Measurements from ENCODE around the gene SCAF1.
A peak's percentile ranks its signal among the peaks of the same experiment; 100 is the strongest.

The SCAF1 gene

GRCh38 chr19:49641688-49642491 is at the start of gene SCAF1:
Gene SCAF1, plus strand, starts transcription at chr19:49642209. Its CDS starts 2,818 bp downstream, at chr19:49645027.
- peak; percentile 94 to 99 (median 98) for DNase-seq (ENCODE audit: low read depth in 3 of 3)

GRCh38 chr19:49592486-49593232 is 49.4 kb upstream of the SCAF1 start:
- no peak for DNase-seq (ENCODE audit: low read depth in 3 of 3)

GRCh38 chr19:49593233-49594113 is 48.5 kb upstream of the SCAF1 start:
- peak; percentile 84 to 92 (median 89) for DNase-seq (ENCODE audit: low read depth in 3 of 3)

GRCh38 chr19:49594157-49594992 is 47.6 kb upstream of the SCAF1 start:
- no peak for DNase-seq (ENCODE audit: low read depth in 3 of 3)

- DNase-seq (ENCODE audit: low read depth in 3 of 3): no peak
Observed at GRCh38 chr19:49594993-49595818, 46.8 kb upstream of the SCAF1 start.

- no peak for DNase-seq (ENCODE audit: low read depth in 3 of 3)
Observed at GRCh38 chr19:49595819-49596404, 46.1 kb upstream of the SCAF1 start.

- no peak for DNase-seq (ENCODE audit: low read depth in 3 of 3)
Observed at GRCh38 chr19:49596407-49596806, 45.6 kb upstream of the SCAF1 start.

GRCh38 chr19:49596954-49597702 is 44.9 kb upstream of the SCAF1 start:
- DNase-seq (ENCODE audit: low read depth in 3 of 3): no peak

- no peak for DNase-seq (ENCODE audit: low read depth in 3 of 3)
Observed at GRCh38 chr19:49597703-49597974, 44.4 kb upstream of the SCAF1 start.

GRCh38 chr19:49599378-49600295 is 42.4 kb upstream of the SCAF1 start:
- no peak for DNase-seq (ENCODE audit: low read depth in 3 of 3)

GRCh38 chr19:49601482-49602038 is 40.4 kb upstream of the SCAF1 start:
- no peak for DNase-seq (ENCODE audit: low read depth in 3 of 3)

- DNase-seq (ENCODE audit: low read depth in 3 of 3): no peak
Observed at GRCh38 chr19:49602806-49603205, 39.2 kb upstream of the SCAF1 start.

- DNase-seq (ENCODE audit: low read depth in 3 of 3): no peak
Observed at GRCh38 chr19:49605605-49606004, 36.4 kb upstream of the SCAF1 start.

- DNase-seq (ENCODE audit: low read depth in 3 of 3): no peak
Observed at GRCh38 chr19:49609499-49610092, 32.4 kb upstream of the SCAF1 start.

- DNase-seq (ENCODE audit: low read depth in 3 of 3): no peak
Observed at GRCh38 chr19:49613374-49613773, 28.6 kb upstream of the SCAF1 start.

GRCh38 chr19:49614096-49614833 is 27.7 kb upstream of the SCAF1 start:
- DNase-seq (ENCODE audit: low read depth in 3 of 3): no peak

- no peak for DNase-seq (ENCODE audit: low read depth in 3 of 3)
Observed at GRCh38 chr19:49615861-49616260, 26.1 kb upstream of the SCAF1 start.
